ENCODE measurements around the gene TMEM95. TPM values are rescaled to one million over a fixed set of nuclear protein-coding genes. Genes with fewer than 3 reads are reported as not detected.

Gene TMEM95
- total RNA-seq, 1 donor from 2014 or later = not detected

- TF ChIP-seq CTCF (IDR thresholded peaks at IDR 0.05) = no peak
- ATAC-seq (no peak), DNase-seq (peak; percentile 70)
- H3K27me3 ChIP-seq = no peaks in the 10 kb centered on the region
- H3K4me3 ChIP-seq = peak overlapping the region; percentile 94
- H3K27ac ChIP-seq = no peak overlapping the region
- intact Hi-C loops (cut with DNase I) = no loop called here
- H3K4me1 ChIP-seq = peaks cover 33% of the 10 kb centered on the region
- no peaks in the 10 kb centered on the region for H3K36me3 ChIP-seq
- no peaks in the 10 kb centered on the region for H3K9me3 ChIP-seq
Observed at GRCh38 chr17:7352910-7353635, 1.9 kb upstream of the TMEM95 start.

- Histone ChIP-seq H3K27ac (no peak overlapping the region), H3K9me3 (no peaks in the 10 kb centered on the region), H3K36me3 (no peaks in the 10 kb centered on the region), H3K4me1 (peaks cover 32% of the 10 kb centered on the region), H3K27me3 (no peaks in the 10 kb centered on the region), H3K4me3 (no peak overlapping the region)
- TF ChIP-seq CTCF (IDR thresholded peaks at IDR 0.05) = no peak
- DNase-seq (no peak), ATAC-seq (no peak)
- intact Hi-C loops (cut with DNase I) = no loop called here
Observed at GRCh38 chr17:7354262-7354843, 603 bp upstream of the TMEM95 start.

GRCh38 chr17:7355573-7355972 is 617 bp downstream of the TMEM95 start:
- Histone ChIP-seq H3K36me3 (no peaks in the 10 kb centered on the region), H3K27ac (no peak overlapping the region), H3K4me1 (peaks cover 25% of the 10 kb centered on the region), H3K27me3 (no peaks in the 10 kb centered on the region), H3K9me3 (no peaks in the 10 kb centered on the region), H3K4me3 (no peak overlapping the region)
- ATAC-seq (no peak), DNase-seq (no peak)
- TF ChIP-seq CTCF (IDR thresholded peaks at IDR 0.05) = no peak
- intact Hi-C loops (cut with DNase I) = no loop called here

- TF ChIP-seq CTCF (IDR thresholded peaks at IDR 0.05) = peak; percentile 91
- H3K4me3 ChIP-seq = no peak overlapping the region
- ATAC-seq (peak; percentile 71), DNase-seq (peak; percentile 94)
- no peaks in the 10 kb centered on the region for H3K36me3 ChIP-seq
- intact Hi-C loops (cut with DNase I) = no loop called here
- no peaks in the 10 kb centered on the region for H3K9me3 ChIP-seq
- peaks cover 25% of the 10 kb centered on the region for H3K4me1 ChIP-seq
- no peaks in the 10 kb centered on the region for H3K27me3 ChIP-seq
- H3K27ac ChIP-seq = no peak overlapping the region
Observed at GRCh38 chr17:7356072-7356549, 1.2 kb downstream of the TMEM95 start.

- Histone ChIP-seq H3K4me3 (no peak overlapping the region), H3K4me1 (peaks cover 25% of the 10 kb centered on the region), H3K27ac (no peak overlapping the region), H3K27me3 (no peaks in the 10 kb centered on the region), H3K36me3 (no peaks in the 10 kb centered on the region), H3K9me3 (no peaks in the 10 kb centered on the region)
- no peak for TF ChIP-seq CTCF (IDR thresholded peaks at IDR 0.05)
- ATAC-seq (no peak), DNase-seq (no peak)
- intact Hi-C loops (cut with DNase I) = no loop called here
Observed at GRCh38 chr17:7356756-7357155, 1.8 kb downstream of the TMEM95 start.

Measured in upper lobe of right lung (tissue), 1 donor.